Measurements from ENCODE around the gene CFAP45.

Gene CFAP45

DNA sequence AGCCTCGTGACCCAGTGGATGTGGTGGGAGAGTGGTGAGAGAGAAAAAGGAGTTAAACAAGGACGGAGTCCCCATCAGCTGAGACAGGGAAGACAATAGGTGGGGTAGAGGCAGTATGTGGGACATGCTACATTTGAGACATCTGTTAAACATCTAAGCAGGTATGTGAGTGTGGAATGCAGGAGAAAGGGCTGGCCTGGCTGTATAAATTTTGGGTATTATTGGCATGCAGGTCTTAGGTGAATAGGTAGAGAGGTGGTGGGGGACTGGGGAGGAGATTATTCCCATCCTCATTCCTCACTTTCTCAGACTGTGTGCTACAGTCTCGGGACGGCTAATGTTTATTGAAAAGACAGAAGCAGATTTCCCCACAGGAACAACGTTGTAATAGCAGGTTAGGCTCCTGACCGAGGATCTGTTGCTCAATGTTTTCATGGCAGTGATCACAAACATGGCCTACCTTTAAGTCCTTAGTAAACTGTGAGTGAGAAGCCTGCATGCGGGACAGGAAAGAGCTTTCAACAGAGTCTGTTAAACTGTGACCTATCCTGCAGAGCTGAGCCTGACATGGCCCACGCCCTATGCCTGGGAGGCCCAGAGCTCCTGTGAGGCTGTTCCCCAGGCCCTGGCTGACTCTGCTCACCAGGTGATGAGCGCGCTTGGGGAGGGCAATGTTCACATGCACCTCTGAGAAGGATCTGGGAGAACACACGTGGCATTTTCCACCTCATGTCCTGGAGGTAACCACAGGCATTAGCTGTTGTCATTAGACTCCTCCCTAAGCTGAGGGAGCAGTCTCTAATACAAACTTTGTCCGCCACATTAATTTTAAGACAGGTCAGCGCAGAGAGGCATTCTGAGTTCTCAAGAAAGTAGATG lies 54.0 kb downstream of the CFAP45 start:
- H4K8ac ChIP-seq (ENCODE audit: low read depth, low read length) = no peak overlapping the region
- no peak overlapping the region for H3K4ac ChIP-seq (ENCODE audit: low read length)
- H3K4me2 ChIP-seq (ENCODE audit: insufficient read depth, low read length, poor library complexity, severe bottlenecking) = no peak overlapping the region
- no peak for DNase-seq (ENCODE audit: low spot score)
- no peak overlapping the region for H3K9ac ChIP-seq (ENCODE audit: low read depth, low read length, poor library complexity)
- no peak overlapping the region for H3K27ac ChIP-seq (replicated peaks; ENCODE audit: low read length)
- no peak overlapping the region for H3K18ac ChIP-seq (ENCODE audit: low read length)
- H3K23ac ChIP-seq (ENCODE audit: low read depth, low read length, poor library complexity) = no peak overlapping the region
- H2BK5ac ChIP-seq (ENCODE audit: low read length) = no peak overlapping the region
- H2BK12ac ChIP-seq (ENCODE audit: low read length) = no peak overlapping the region
- H3K4me3 ChIP-seq (ENCODE audit: low read length in 2 of 2) = no peak overlapping the region
- H4K91ac ChIP-seq (ENCODE audit: low read depth, low read length, poor library complexity) = no peak overlapping the region
- WGBS, 2 donors (ENCODE audit: extremely low coverage in 2 of 2, insufficient read length in 2 of 2, insufficient replicate concordance in 1 of 2) = no CpG with 5 or more reads among the region's 13 CpGs
- H2BK15ac ChIP-seq (ENCODE audit: low read length) = no peak overlapping the region
- no peaks in the 10 kb centered on the region for H3K36me3 ChIP-seq (replicated peaks in 1 of 2; ENCODE audit: control insufficient read depth in 2 of 2, insufficient read depth in 2 of 2, low read length in 2 of 2)
- no peak overlapping the region for H2AFZ ChIP-seq (ENCODE audit: low read length)
- no peaks in the 10 kb centered on the region for H3K79me1 ChIP-seq (ENCODE audit: low read depth, low read length)
- no peak overlapping the region for H2BK120ac ChIP-seq (ENCODE audit: low read depth, low read length)
- H3K14ac ChIP-seq (ENCODE audit: low read length) = no peak overlapping the region
- no peak overlapping the region for H2AK5ac ChIP-seq (ENCODE audit: low read depth, low read length)
- no peaks in the 10 kb centered on the region for H3K9me3 ChIP-seq (replicated peaks in 1 of 2; ENCODE audit: control insufficient read depth in 2 of 2, insufficient read depth in 1 of 2, low read depth in 1 of 2, low read length in 2 of 2)
- peaks cover 0 to 7% (median 2%) of the 10 kb centered on the region in 3 experiments for H3K27me3 ChIP-seq (ENCODE audit: control insufficient read depth in 3 of 3, insufficient read depth in 3 of 3, low read depth in 1 of 3, low read length in 3 of 3)
- no peaks in the 10 kb centered on the region for H3K4me1 ChIP-seq (ENCODE audit: control insufficient read depth in 2 of 2, insufficient read depth in 1 of 2, low read depth in 1 of 2, low read length in 2 of 2)

- H3K27ac ChIP-seq (replicated peaks; ENCODE audit: low read length) = no peak overlapping the region
- WGBS, 2 donors (ENCODE audit: extremely low coverage in 2 of 2, insufficient read length in 2 of 2, insufficient replicate concordance in 1 of 2) = no CpG with 5 or more reads among the region's 4 CpGs
- H3K36me3 ChIP-seq (replicated peaks in 1 of 2; ENCODE audit: control insufficient read depth in 2 of 2, insufficient read depth in 2 of 2, low read length in 2 of 2) = no peaks in the 10 kb centered on the region
- no peaks in the 10 kb centered on the region for H3K79me1 ChIP-seq (ENCODE audit: low read depth, low read length)
- H2BK5ac ChIP-seq (ENCODE audit: low read length) = no peak overlapping the region
- H3K9ac ChIP-seq (ENCODE audit: low read depth, low read length, poor library complexity) = no peak overlapping the region
- no peaks in the 10 kb centered on the region for H3K4me1 ChIP-seq (ENCODE audit: control insufficient read depth in 2 of 2, insufficient read depth in 1 of 2, low read depth in 1 of 2, low read length in 2 of 2)
- H3K4me3 ChIP-seq (ENCODE audit: low read length in 2 of 2) = no peak overlapping the region
- DNase-seq (ENCODE audit: low spot score) = no peak
- no peaks in the 10 kb centered on the region for H3K9me3 ChIP-seq (replicated peaks in 1 of 2; ENCODE audit: control insufficient read depth in 2 of 2, insufficient read depth in 1 of 2, low read depth in 1 of 2, low read length in 2 of 2)
- no peak overlapping the region for H2BK120ac ChIP-seq (ENCODE audit: low read depth, low read length)
- H2BK15ac ChIP-seq (ENCODE audit: low read length) = no peak overlapping the region
- no peak overlapping the region for H3K4me2 ChIP-seq (ENCODE audit: insufficient read depth, low read length, poor library complexity, severe bottlenecking)
- H3K14ac ChIP-seq (ENCODE audit: low read length) = no peak overlapping the region
- H4K8ac ChIP-seq (ENCODE audit: low read depth, low read length) = no peak overlapping the region
- no peak overlapping the region for H3K4ac ChIP-seq (ENCODE audit: low read length)
- H4K91ac ChIP-seq (ENCODE audit: low read depth, low read length, poor library complexity) = no peak overlapping the region
- H2AK5ac ChIP-seq (ENCODE audit: low read depth, low read length) = no peak overlapping the region
- no peak overlapping the region for H3K23ac ChIP-seq (ENCODE audit: low read depth, low read length, poor library complexity)
- H3K18ac ChIP-seq (ENCODE audit: low read length) = no peak overlapping the region
- H2BK12ac ChIP-seq (ENCODE audit: low read length) = no peak overlapping the region
- H2AFZ ChIP-seq (ENCODE audit: low read length) = no peak overlapping the region
- H3K27me3 ChIP-seq (ENCODE audit: control insufficient read depth in 3 of 3, insufficient read depth in 3 of 3, low read depth in 1 of 3, low read length in 3 of 3) = peaks cover 0 to 5% (median 0%) of the 10 kb centered on the region in 3 experiments
These were observed 56.5 kb downstream of the CFAP45 start for GRCh38 chr1:159843459-159843858.

GRCh38 chr1:159841749-159842148 lies 58.2 kb downstream of the CFAP45 start:
- Histone ChIP-seq H3K9ac (ENCODE audit: low read depth, low read length, poor library complexity) (no peak overlapping the region), H2BK15ac (ENCODE audit: low read length) (no peak overlapping the region), H3K9me3 (replicated peaks in 1 of 2; ENCODE audit: control insufficient read depth in 2 of 2, insufficient read depth in 1 of 2, low read depth in 1 of 2, low read length in 2 of 2) (no peaks in the 10 kb centered on the region), H2BK5ac (ENCODE audit: low read length) (no peak overlapping the region), H3K79me1 (ENCODE audit: low read depth, low read length) (no peaks in the 10 kb centered on the region), H3K36me3 (replicated peaks in 1 of 2; ENCODE audit: control insufficient read depth in 2 of 2, insufficient read depth in 2 of 2, low read length in 2 of 2) (no peaks in the 10 kb centered on the region), H3K4me2 (ENCODE audit: insufficient read depth, low read length, poor library complexity, severe bottlenecking) (no peak overlapping the region), H3K27me3 (ENCODE audit: control insufficient read depth in 3 of 3, insufficient read depth in 3 of 3, low read depth in 1 of 3, low read length in 3 of 3) (peaks cover 0 to 14% (median 0%) of the 10 kb centered on the region in 3 experiments), H2AK5ac (ENCODE audit: low read depth, low read length) (no peak overlapping the region), H3K4me3 (ENCODE audit: low read length in 2 of 2) (no peak overlapping the region), H3K4ac (ENCODE audit: low read length) (no peak overlapping the region), H3K14ac (ENCODE audit: low read length) (no peak overlapping the region), H4K91ac (ENCODE audit: low read depth, low read length, poor library complexity) (no peak overlapping the region), H2BK120ac (ENCODE audit: low read depth, low read length) (no peak overlapping the region), H3K18ac (ENCODE audit: low read length) (no peak overlapping the region), H4K8ac (ENCODE audit: low read depth, low read length) (no peak overlapping the region), H3K23ac (ENCODE audit: low read depth, low read length, poor library complexity) (no peak overlapping the region), H2BK12ac (ENCODE audit: low read length) (no peak overlapping the region), H3K4me1 (ENCODE audit: control insufficient read depth in 2 of 2, insufficient read depth in 1 of 2, low read depth in 1 of 2, low read length in 2 of 2) (no peaks in the 10 kb centered on the region), H3K27ac (replicated peaks; ENCODE audit: low read length) (no peak overlapping the region), H2AFZ (ENCODE audit: low read length) (no peak overlapping the region)
- no CpG with 5 or more reads among the region's 2 CpGs for WGBS, 2 donors (ENCODE audit: extremely low coverage in 2 of 2, insufficient read length in 2 of 2, insufficient replicate concordance in 1 of 2)
- DNase-seq (ENCODE audit: low spot score) = no peak

GRCh38 chr1:159839116-159839849 lies 60.7 kb downstream of the CFAP45 start:
- H3K79me1 ChIP-seq (ENCODE audit: low read depth, low read length) = no peaks in the 10 kb centered on the region
- H3K23ac ChIP-seq (ENCODE audit: low read depth, low read length, poor library complexity) = no peak overlapping the region
- no peak overlapping the region for H4K91ac ChIP-seq (ENCODE audit: low read depth, low read length, poor library complexity)
- H2BK15ac ChIP-seq (ENCODE audit: low read length) = no peak overlapping the region
- H3K18ac ChIP-seq (ENCODE audit: low read length) = no peak overlapping the region
- H3K4me1 ChIP-seq (ENCODE audit: control insufficient read depth in 2 of 2, insufficient read depth in 1 of 2, low read depth in 1 of 2, low read length in 2 of 2) = no peaks in the 10 kb centered on the region
- H2BK5ac ChIP-seq (ENCODE audit: low read length) = no peak overlapping the region
- no peak overlapping the region for H3K14ac ChIP-seq (ENCODE audit: low read length)
- no peak overlapping the region for H3K4ac ChIP-seq (ENCODE audit: low read length)
- no CpG with 5 or more reads among the region's 5 CpGs for WGBS, 2 donors (ENCODE audit: extremely low coverage in 2 of 2, insufficient read length in 2 of 2, insufficient replicate concordance in 1 of 2)
- H2BK12ac ChIP-seq (ENCODE audit: low read length) = no peak overlapping the region
- H4K8ac ChIP-seq (ENCODE audit: low read depth, low read length) = no peak overlapping the region
- H3K27me3 ChIP-seq (ENCODE audit: control insufficient read depth in 3 of 3, insufficient read depth in 3 of 3, low read depth in 1 of 3, low read length in 3 of 3) = peaks cover 0 to 9% (median 0%) of the 10 kb centered on the region in 3 experiments
- H3K9me3 ChIP-seq (replicated peaks in 1 of 2; ENCODE audit: control insufficient read depth in 2 of 2, insufficient read depth in 1 of 2, low read depth in 1 of 2, low read length in 2 of 2) = no peaks in the 10 kb centered on the region
- no peak overlapping the region for H3K4me2 ChIP-seq (ENCODE audit: insufficient read depth, low read length, poor library complexity, severe bottlenecking)
- no peak overlapping the region for H3K27ac ChIP-seq (replicated peaks; ENCODE audit: low read length)
- no peak overlapping the region for H2AK5ac ChIP-seq (ENCODE audit: low read depth, low read length)
- H3K9ac ChIP-seq (ENCODE audit: low read depth, low read length, poor library complexity) = no peak overlapping the region
- H3K4me3 ChIP-seq (ENCODE audit: low read length in 2 of 2) = no peak overlapping the region
- DNase-seq (ENCODE audit: low spot score) = no peak
- H3K36me3 ChIP-seq (replicated peaks in 1 of 2; ENCODE audit: control insufficient read depth in 2 of 2, insufficient read depth in 2 of 2, low read length in 2 of 2) = no peaks in the 10 kb centered on the region
- no peak overlapping the region for H2BK120ac ChIP-seq (ENCODE audit: low read depth, low read length)
- H2AFZ ChIP-seq (ENCODE audit: low read length) = no peak overlapping the region
